ENCODE results near the gene BHMT.

Gene BHMT

GRCh38 chr5:79107020-79107796 is 4.4 kb upstream of the BHMT start:
- no peak overlapping the region for H3K4me3 ChIP-seq (ENCODE audit: low read depth, low read length)
- peak; percentile 63 for DNase-seq (ENCODE audit: low read depth)
- no peak for TF ChIP-seq MYC (IDR thresholded peaks at IDR 0.05; ENCODE audit: low read depth, low read length)
- TF ChIP-seq POLR2A (IDR thresholded peaks at IDR 0.05; ENCODE audit: extremely low read depth, insufficient read length), result no peak
- TF ChIP-seq, protein P1, sequence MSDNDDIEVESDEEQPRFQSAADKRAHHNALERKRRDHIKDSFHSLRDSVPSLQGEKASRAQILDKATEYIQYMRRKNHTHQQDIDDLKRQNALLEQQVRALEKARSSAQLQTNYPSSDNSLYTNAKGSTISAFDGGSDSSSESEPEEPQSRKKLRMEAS (IDR thresholded peaks at IDR 0.05; ENCODE audit: low read depth, low read length), result no peak
- TF ChIP-seq, protein P2, sequence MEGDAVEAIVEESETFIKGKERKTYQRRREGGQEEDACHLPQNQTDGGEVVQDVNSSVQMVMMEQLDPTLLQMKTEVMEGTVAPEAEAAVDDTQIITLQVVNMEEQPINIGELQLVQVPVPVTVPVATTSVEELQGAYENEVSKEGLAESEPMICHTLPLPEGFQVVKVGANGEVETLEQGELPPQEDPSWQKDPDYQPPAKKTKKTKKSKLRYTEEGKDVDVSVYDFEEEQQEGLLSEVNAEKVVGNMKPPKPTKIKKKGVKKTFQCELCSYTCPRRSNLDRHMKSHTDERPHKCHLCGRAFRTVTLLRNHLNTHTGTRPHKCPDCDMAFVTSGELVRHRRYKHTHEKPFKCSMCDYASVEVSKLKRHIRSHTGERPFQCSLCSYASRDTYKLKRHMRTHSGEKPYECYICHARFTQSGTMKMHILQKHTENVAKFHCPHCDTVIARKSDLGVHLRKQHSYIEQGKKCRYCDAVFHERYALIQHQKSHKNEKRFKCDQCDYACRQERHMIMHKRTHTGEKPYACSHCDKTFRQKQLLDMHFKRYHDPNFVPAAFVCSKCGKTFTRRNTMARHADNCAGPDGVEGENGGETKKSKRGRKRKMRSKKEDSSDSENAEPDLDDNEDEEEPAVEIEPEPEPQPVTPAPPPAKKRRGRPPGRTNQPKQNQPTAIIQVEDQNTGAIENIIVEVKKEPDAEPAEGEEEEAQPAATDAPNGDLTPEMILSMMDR (IDR thresholded peaks at IDR 0.05; ENCODE audit: low read depth, low read length), result no peak

DNA sequence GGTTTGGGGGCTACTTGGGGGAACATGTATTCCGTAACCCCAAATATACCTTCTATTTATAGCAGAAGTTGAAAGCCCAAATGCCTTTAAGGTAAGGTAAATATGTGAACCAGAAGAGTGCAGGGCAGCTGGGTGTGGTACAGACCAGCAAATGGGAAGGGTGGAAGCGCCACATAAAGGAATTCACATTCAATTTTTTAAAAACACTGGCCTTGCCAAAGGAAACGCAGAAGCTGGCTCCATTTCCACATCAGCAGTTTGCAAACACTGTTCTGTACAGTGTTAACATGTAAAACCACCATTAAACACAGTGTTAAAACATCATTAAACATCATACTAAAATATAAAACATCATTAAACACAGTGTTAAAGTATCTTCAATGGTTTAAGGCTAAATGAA is 3.5 kb upstream of the BHMT start:
- TF ChIP-seq, protein P2 (IDR thresholded peaks at IDR 0.05; ENCODE audit: low read depth, low read length), result no peak
- TF ChIP-seq POLR2A (IDR thresholded peaks at IDR 0.05; ENCODE audit: extremely low read depth, insufficient read length), result no peak
- TF ChIP-seq MYC (IDR thresholded peaks at IDR 0.05; ENCODE audit: low read depth, low read length), result no peak
- DNase-seq (ENCODE audit: low read depth), result no peak
- no peak overlapping the region for H3K4me3 ChIP-seq (ENCODE audit: low read depth, low read length)

DNA sequence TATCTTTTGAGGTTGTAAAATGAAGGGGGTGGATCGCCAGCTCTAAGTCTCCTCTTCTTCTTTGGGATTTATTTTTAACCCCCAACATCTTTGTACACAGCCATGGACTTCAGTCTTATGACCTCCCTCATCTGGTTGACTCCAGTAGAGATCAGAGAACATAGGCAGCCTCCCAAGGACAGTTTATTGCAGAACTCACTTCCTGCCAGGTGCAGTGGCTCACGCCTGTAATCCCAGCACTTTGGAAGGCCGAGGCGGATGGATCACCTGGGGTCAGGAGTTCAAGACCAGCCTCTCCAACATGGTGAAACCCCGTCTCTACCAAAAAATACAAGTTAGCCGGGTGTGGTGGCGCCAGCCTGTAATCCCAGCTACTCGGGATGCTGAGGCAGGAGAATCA is 2.8 kb upstream of the BHMT start:
- no peak for TF ChIP-seq POLR2A (IDR thresholded peaks at IDR 0.05; ENCODE audit: extremely low read depth, insufficient read length)
- TF ChIP-seq, protein P1 (IDR thresholded peaks at IDR 0.05; ENCODE audit: low read depth, low read length), result no peak
- DNase-seq (ENCODE audit: low read depth), result no peak
- H3K4me3 ChIP-seq (ENCODE audit: low read depth, low read length), result no peak overlapping the region

DNA sequence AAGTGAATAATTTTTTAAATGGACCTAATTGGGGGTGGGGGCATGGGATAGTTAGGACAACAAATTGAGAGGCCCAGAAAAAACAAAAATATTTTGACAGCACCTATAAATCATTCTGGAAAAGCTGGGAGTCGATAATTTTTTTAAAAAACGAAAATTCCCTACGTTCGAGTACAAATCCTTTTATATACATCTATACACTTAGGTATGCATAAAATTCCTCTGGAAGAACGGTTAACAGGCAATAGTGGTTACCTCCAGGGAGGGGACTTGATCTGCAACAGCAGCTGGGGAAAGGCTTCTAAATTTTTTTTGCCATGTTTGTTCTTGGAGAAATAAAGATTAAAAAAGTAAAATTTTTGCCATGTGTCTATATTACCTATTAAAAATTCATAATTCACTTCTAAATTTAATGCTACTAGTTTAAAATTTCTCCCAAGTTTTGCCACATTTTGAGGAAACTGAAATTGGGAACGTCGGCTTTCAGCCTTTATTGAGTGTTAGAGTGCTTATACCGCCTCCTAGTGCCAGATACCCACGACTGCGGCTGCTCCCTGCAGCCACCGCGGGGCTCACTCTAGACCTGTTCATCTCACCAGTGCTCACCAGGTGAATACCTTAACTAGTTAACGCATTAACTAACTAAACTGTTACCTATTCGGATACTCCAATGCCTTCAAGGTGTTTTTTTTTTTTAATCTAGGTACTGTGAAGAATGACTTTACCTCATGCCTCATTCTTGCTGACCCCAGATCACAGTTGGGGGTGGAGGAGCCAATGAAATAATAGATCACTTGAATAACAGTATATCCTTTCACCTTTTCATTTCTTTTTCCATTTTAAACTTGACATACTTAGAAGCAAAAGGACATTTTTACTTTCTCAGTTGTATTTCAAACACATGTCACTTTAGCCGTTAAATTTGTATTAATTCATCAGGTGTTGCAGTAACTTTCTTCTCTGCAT is 1.8 kb upstream of the BHMT start:
- TF ChIP-seq, protein P1 (IDR thresholded peaks at IDR 0.05; ENCODE audit: low read depth, low read length), result no peak
- TF ChIP-seq, protein P2 (IDR thresholded peaks at IDR 0.05; ENCODE audit: low read depth, low read length), result peak; percentile 69
- peak; percentile 30 for DNase-seq (ENCODE audit: low read depth)
- no peak overlapping the region for H3K4me3 ChIP-seq (ENCODE audit: low read depth, low read length)

DNA sequence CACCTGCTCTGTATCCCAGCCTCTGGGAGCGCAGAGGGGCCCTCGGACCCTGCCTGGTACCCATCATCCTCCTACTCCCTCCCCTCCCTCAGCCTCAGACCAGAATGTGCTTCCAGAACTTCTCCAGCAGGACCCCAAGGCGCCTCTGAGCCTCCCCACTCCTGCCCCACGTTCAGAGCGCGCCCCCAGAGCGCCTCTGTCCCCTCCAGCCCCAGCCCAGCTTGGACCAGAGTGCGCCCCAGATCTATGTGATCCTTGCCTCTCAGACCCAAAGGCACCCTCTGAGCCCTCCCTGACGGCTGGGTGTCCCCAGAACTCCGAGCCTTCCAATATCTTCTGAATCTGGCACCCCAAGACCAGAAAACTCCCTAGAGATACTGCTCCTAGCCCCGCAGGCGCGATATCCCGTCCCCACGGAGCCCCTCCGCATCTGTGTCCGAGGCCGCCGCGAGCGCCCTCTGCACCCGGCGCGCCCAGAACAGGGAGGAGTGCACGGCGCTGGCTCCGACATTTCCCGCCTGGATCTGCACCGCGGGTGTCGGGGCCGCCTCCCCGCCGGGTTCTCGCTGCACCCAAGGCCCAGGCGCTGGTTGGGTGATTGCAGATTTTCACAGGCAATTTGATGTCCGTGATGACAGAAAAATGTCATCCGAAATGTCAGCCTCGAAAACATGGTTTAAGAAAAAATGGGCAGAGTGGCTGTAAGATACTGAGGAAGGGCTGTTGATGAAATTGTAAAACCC is 522 bp downstream of the BHMT start:
- no peak for DNase-seq (ENCODE audit: low read depth)
- H3K4me3 ChIP-seq (ENCODE audit: low read depth, low read length), result no peak overlapping the region
- TF ChIP-seq POLR2A (IDR thresholded peaks at IDR 0.05; ENCODE audit: extremely low read depth, insufficient read length), result no peak
- TF ChIP-seq MYC (IDR thresholded peaks at IDR 0.05; ENCODE audit: low read depth, low read length), result no peak
- TF ChIP-seq, protein P2 (IDR thresholded peaks at IDR 0.05; ENCODE audit: low read depth, low read length), result no peak
- TF ChIP-seq, protein P1 (IDR thresholded peaks at IDR 0.05; ENCODE audit: low read depth, low read length), result no peak
